ENCODE measurements around the gene AFAP1. TPM values are rescaled to one million over a fixed set of nuclear protein-coding genes. Genes with fewer than 3 reads are reported as not detected.

The AFAP1 gene
- total and polyA plus RNA-seq, 2 of the 8 experiments (the other 6 are each of a cell fraction or from before 2014, with no cell fraction given), result 3.6 to 18.2 TPM

- Histone ChIP-seq H2BK5ac (ENCODE audit: low read depth, low read length) (no peak overlapping the region), H3K79me2 (ENCODE audit: control insufficient read depth in 1 of 2, insufficient read depth in 2 of 2, low read length in 2 of 2) (no peaks in the 10 kb centered on the region), H3K4me3 (ENCODE audit: extremely low read depth in 1 of 4, insufficient read depth in 2 of 4, low read depth in 3 of 4, low read length in 4 of 4) (no peak overlapping the region), H3K27me3 (replicated peaks in 1 of 4; ENCODE audit: control insufficient read depth in 3 of 4, extremely low read depth in 1 of 4, insufficient read depth in 3 of 4, low read length in 3 of 4) (no peaks in the 10 kb centered on the region), H3K18ac (ENCODE audit: extremely low read depth, low read length) (no peak overlapping the region), H3K23ac (ENCODE audit: insufficient read length) (no peak overlapping the region), H4K20me1 (replicated peaks in 1 of 2; ENCODE audit: control insufficient read depth in 1 of 2, insufficient read depth in 2 of 2, low read length in 2 of 2) (no peaks in the 10 kb centered on the region), H3K9ac (replicated peaks in 1 of 4; ENCODE audit: extremely low read depth in 1 of 4, low read depth in 3 of 4, low read length in 3 of 4) (no peak overlapping the region), H3K36me3 (ENCODE audit: control insufficient read depth in 2 of 4, insufficient read depth in 4 of 4, low read length in 3 of 4) (no peaks in the 10 kb centered on the region), H3K23me2 (ENCODE audit: low read depth, low read length) (no peaks in the 10 kb centered on the region), H4K91ac (replicated peaks; ENCODE audit: insufficient read length, low read length) (no peak overlapping the region), H3K27ac (ENCODE audit: low read depth, low read length) (no peak overlapping the region), H3K4ac (replicated peaks; ENCODE audit: insufficient read length, low read depth, low read length) (no peak overlapping the region), H2AK5ac (ENCODE audit: low read depth, low read length) (no peak overlapping the region), H3K56ac (replicated peaks; ENCODE audit: insufficient read length, low read depth, low read length) (no peak overlapping the region), H4K8ac (ENCODE audit: extremely low read depth, insufficient read depth, low read length) (no peak overlapping the region), H3K4me1 (replicated peaks in 1 of 4; ENCODE audit: control insufficient read depth in 3 of 4, insufficient read depth in 4 of 4, low read length in 3 of 4) (peaks cover 0 to 5% (median 2%) of the 10 kb centered on the region in 4 experiments; a peak in 3 of 7 replicates), H4K5ac (ENCODE audit: insufficient read length, low read depth, low read length) (no peak overlapping the region), H2BK120ac (replicated peaks; ENCODE audit: low read depth, low read length) (no peak overlapping the region), H3K14ac (ENCODE audit: insufficient read length) (no peak overlapping the region), H2AFZ (ENCODE audit: low read length) (no peak overlapping the region), H3K4me2 (ENCODE audit: insufficient read depth in 1 of 2, low read depth in 2 of 2, low read length in 2 of 2) (no peak overlapping the region), H2BK12ac (ENCODE audit: low read depth, low read length) (no peak overlapping the region), H3K9me3 (ENCODE audit: insufficient read depth in 2 of 2, low read depth in 1 of 2, low read length in 1 of 2) (no peaks in the 10 kb centered on the region), H2BK20ac (ENCODE audit: low read length) (no peak overlapping the region), H2BK15ac (ENCODE audit: low read length) (no peak overlapping the region), H3K79me1 (ENCODE audit: low read depth, low read length) (no peaks in the 10 kb centered on the region)
- 72% methylated on average over 11 of the region's 11 CpGs; no CpG with 5 or more reads in 1 of the 2 experiments for WGBS, 2 experiments (ENCODE audit: extremely low coverage in 1 of 2, insufficient coverage in 1 of 2, insufficient read length in 1 of 2, insufficient replicate concordance in 2 of 2, low coverage in 1 of 2, low lambda C conversion rate in 2 of 2, missing lambda C conversion rate in 1 of 2)
- no peak for DNase-seq (ENCODE audit: low read depth in 1 of 2, low spot score in 2 of 2)
- TF ChIP-seq, protein P1, sequence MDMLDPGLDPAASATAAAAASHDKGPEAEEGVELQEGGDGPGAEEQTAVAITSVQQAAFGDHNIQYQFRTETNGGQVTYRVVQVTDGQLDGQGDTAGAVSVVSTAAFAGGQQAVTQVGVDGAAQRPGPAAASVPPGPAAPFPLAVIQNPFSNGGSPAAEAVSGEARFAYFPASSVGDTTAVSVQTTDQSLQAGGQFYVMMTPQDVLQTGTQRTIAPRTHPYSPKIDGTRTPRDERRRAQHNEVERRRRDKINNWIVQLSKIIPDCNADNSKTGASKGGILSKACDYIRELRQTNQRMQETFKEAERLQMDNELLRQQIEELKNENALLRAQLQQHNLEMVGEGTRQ (IDR thresholded peaks at IDR 0.05; ENCODE audit: low read length), result no peak
- TF ChIP-seq SUZ12 (IDR thresholded peaks at IDR 0.05; ENCODE audit: low read length) (no peak), JUN (IDR thresholded peaks at IDR 0.05; ENCODE audit: low read depth, low read length) (no peak), CTBP2 (IDR thresholded peaks at IDR 0.05; ENCODE audit: borderline replicate concordance, insufficient read depth, insufficient read length, low read length) (no peak), POLR2AphosphoS5 (IDR thresholded peaks at IDR 0.05; ENCODE audit: low read depth, low read length) (no peak), KDM5A (IDR thresholded peaks at IDR 0.05; ENCODE audit: low read length) (no peak)
- POLR2A ChIA-PET (ENCODE audit: partially characterized antibody), result interaction anchor here (1.1 to 1.6 kb wide), 2 partner anchors 13 to 16 kb away, joined by 3 to 8 read pairs; no protein-coding TSS in a partner anchor
- FAIRE-seq, result no peak
- CTCF ChIA-PET (ENCODE audit: partially characterized antibody), result interaction anchor here (0.7 to 4.5 kb wide), 14 partner anchors 10 to 166 kb away, joined by 3 to 33 read pairs (median 4); no protein-coding TSS in a partner anchor
Observed at GRCh38 chr4:7821245-7822136, 118.2 kb downstream of the AFAP1 start.

Data from H1 (cell line).